Cortex of kidney (tissue), 1 donor: ENCODE measurements around the gene LRRC38.
"Not testable (repeated sequence)": the region's sequence is repeated elsewhere in the genome, so short reads cannot be mapped to it uniquely, and the experiment has no call there.

Source experiments
- DNase-seq: peaks from one replicate; lab custom pipeline; 2025; lab: John Stamatoyannopoulos, UW

The LRRC38 gene, protein sequence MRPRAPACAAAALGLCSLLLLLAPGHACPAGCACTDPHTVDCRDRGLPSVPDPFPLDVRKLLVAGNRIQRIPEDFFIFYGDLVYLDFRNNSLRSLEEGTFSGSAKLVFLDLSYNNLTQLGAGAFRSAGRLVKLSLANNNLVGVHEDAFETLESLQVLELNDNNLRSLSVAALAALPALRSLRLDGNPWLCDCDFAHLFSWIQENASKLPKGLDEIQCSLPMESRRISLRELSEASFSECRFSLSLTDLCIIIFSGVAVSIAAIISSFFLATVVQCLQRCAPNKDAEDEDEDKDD

DNA sequence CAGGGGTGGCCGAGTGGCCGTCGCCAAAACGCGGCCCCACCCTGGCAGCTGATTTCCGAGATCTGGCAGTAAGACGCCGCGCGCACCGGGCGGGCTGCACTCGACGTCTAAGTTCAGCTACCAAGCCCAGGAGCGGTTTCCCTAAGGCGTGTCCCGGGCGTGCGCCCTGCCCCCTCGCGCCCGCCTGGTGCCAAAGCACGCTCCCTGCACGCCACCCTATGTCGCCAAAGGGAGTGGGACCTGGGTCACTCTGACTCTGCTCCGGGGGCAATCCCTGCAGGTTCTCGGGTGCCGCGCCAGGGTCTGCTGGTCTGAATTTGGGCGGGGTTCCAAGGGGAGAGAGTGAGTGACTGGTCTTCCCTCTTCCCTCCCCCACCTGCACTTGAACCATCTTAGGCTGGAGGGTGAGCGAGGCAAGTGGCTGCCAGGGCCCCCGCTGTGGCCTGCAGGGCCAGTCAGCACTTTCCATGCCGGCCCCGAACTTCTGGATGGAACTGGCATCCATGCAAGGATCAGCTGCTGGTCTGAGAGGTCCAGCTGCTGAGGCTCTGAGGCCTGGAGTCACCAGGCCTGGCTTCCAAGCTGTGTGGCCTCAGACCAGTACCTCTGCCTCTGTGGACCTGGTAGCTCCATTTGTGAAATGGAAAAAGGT, at the start of gene LRRC38:
TSS of gene LRRC38 (minus strand) at position 109 of the 652 bp plus-strand sequence. CDS start 410 bp downstream, outside the sequence.
- DNase-seq, result no peak

DNA sequence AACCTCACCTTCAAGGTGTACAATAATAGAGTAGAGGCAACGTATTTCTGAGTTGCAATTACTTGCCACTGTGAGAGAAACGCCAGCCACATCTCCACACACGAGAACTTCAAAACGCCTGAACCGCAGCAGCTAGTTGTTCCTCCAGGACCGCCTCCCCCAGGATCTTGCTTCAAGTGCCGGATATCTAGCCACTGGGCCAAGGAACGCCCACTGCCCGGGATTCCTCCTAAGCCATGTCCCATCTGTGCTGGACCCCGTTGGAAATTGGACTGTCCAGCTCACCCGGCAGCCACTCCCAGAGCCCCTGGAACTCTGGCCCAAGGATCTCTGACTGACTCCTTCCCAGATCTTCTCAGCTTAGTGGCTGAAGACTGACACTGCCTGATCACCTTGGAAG, 49.2 kb upstream of the LRRC38 start:
- DNase-seq, result not testable (repeated sequence)

DNA sequence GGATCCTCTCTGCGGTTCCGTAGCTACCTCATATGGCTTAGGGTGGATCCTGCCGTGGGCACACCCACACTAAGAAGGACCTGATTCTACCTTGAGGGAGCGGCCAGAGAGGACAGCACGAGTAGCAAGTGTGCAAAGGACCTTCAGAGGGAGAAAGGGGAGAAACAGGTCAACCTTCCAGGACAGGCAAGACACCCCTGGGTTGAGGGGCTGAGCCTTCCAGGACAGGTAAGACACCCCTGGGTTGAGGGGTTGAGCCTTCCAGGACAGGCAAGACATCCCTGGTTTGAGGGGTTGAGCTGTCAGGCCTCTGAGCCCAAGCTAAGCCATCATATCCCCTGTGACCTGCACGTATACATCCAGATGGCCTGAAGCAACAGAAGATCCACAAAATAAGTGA, 46.7 kb upstream of the LRRC38 start:
- DNase-seq, result no peak

DNA sequence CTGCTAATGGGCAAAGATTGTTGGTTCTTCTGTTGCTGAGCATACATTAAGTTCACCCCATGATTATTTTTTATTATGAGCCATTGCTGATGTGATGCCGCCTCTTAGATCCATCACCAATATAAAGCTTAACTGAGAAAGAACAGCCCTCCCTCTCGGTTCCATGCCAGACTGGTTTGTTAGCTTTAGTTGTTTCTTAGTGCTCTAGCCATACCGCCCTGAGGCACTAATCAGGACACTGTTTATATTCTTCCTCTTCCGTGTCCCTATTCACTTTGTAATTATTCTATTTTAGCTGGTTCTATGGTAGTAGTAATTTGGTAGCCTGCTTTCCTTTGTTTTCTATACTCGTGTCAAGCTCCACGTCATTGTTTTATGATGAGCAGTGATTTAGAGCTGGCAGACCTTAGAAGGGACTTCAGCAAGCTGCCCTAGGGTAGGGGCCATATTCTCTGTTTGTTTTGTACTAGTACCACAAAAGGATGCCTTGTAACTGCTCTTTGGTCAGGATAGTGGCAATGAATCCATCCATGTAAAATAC, 42.5 kb upstream of the LRRC38 start:
- no peak for DNase-seq

DNA sequence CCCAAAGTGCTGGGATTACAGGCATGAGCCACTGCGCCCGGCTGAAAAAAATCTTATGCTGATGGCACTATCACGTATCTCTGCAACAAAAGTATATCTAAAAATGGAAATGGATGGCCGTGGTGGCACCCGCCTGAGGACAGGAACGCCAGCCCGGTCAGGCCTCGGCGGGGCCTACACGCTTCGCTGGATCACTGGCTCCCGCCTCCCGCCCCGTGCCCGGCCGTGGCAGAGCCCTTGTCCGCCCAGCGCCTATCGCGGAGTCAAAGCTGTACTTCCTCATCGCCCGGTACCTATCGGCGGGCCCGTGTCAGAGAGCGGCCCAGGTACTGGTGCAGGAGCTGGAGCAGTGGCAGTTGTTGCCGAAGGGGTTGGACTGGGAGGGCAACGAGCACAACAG, 41.0 kb upstream of the LRRC38 start:
- no peak for DNase-seq

DNA sequence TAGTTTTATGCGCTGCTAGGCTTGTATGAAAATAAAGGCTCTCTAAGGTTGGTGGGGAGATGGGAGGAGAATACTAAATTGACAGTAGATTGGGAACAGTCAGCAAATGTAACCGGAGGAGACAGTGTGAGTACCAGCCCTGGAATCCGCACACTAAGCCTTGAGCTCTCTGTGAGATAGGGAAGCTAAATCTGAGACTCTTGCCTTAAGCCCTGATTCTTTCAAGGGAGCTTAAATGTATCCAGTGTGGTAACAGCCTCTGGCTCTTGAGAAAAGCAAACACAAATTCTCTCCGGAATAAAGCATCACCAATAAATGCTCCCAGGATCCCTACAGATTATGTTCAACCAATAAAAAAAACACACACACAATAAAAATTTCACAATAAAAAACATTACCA, 36.9 kb upstream of the LRRC38 start:
- no peak for DNase-seq

DNA sequence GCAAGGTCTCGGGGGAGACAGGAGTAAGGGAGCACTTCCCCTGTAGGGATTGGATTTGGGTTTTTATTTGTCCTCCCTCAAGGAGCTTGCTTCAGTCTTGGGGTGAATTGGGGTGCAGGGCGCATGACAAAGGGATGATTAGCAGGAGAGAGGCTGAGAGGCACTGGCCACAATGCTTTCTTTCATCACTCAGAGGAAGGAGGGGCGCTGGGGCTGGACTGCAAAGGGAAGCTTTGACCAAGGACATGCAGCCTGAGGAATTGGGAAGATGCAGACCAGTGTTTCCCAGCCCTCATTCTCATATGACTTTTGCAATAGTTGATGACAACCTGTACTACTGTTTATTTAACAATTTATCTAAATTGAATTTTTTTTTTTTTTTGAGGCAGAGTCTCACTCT, 35.7 kb upstream of the LRRC38 start:
- no peak for DNase-seq

DNA sequence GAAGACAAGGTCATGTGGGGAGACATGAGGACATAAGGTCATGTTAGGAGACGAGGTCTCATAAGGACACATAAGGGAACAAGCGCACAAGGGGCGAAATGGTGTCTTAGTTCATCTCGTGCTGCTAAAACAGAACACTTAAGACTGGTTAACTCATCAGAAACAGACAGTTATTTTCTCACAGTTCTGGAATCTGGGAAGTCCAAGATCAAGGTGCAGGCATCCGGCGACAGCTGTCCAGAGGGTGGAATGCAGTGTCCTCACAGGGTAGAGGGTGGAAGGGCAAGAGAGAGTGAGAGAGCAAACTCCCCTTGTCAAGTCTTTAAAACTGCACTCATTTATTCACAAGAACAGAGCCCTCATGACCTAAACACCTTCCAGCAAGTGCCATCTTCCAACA, 35.2 kb upstream of the LRRC38 start:
- no peak for DNase-seq

DNA sequence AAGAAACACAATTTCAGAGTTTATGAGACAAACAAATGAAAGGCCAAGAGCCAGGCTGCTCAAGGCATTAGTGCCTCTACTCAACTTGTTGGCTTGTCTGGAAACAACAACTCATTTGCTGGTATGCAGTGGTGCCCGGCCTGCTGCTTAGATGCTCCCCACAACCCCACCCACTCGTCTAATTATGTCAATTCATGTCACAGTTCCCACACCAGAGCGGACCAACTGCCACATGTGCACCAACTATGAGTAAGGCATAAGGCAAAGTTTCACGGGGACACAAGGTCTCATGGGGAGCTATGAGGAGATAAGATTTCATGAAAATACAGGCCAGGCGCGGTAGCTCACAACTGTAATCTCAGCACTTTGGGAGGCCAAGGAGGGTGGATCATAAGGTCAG, 34.5 kb upstream of the LRRC38 start:
- DNase-seq, result no peak

DNA sequence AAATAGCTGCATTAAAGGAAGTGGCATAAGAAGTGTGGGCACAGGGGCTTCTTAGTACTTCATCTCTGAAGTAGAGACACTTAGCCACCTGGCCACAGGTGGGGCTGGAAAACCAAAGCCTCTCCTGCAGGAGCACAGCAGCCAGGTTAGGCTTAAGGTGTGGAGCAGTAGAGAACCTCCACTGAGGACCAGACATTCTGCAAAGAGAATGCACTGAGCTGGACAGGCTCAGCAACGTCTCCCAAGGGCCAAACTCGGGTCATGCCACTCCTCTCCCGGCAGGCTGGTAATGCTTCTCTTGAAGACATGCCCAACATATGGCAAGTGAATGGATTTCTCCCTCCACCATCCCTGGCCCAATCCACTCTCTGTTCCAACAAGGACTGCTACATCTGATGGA, 33.0 kb upstream of the LRRC38 start:
- no peak for DNase-seq

DNA sequence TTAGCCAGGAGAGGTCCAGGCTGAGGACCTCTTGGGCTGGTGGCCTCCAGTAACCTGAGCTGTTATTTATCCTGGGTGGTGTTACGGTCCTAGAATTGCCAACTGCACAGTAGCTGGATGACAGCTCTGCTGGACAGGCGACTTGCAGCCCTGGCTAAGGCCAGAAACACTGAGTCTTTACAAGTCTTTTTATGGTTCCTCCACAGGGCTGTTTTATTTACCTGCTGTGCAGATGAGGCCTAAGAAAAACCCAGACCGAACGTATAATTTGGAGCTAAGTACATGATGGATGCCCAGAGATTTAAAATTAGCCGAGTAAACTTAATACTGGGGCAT, 30.4 kb upstream of the LRRC38 start:
- DNase-seq, result no peak

DNA sequence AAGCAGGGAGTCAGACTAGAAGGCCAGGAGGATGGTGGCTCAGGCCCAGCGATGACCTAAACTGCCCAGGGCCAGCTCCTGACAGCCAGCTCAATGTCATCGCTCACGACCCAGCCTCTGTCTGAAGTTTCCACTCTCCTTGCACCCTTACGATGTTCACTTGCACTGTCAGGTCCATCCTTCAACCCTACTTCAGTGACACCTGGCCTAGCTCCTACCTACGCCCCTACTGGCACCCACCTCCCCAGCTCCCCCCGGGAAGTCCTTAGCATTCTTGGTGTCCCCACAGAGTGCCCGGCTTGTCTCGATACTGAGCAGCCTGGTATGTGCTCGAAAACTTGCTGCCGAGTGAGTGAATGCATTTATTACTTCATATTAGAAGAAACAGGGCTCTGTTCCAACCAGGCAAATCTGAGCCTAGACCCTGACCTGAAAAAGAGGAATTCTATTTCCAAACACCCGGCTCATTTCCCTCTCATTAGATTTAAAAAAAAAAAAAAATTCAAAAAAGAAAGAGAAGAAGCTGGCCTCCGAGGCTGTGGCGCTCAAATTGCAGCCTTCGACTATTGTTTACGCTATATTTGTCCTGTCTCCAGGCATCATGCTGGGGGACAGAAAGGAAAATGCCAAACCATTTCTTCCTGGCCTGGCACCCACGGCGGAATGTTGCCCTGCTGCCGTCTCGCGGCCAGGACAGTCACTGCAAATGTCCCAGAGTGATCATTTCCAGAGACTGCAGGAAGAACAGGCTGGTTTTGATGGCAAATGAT, 29.8 kb upstream of the LRRC38 start:
- DNase-seq, result no peak

DNA sequence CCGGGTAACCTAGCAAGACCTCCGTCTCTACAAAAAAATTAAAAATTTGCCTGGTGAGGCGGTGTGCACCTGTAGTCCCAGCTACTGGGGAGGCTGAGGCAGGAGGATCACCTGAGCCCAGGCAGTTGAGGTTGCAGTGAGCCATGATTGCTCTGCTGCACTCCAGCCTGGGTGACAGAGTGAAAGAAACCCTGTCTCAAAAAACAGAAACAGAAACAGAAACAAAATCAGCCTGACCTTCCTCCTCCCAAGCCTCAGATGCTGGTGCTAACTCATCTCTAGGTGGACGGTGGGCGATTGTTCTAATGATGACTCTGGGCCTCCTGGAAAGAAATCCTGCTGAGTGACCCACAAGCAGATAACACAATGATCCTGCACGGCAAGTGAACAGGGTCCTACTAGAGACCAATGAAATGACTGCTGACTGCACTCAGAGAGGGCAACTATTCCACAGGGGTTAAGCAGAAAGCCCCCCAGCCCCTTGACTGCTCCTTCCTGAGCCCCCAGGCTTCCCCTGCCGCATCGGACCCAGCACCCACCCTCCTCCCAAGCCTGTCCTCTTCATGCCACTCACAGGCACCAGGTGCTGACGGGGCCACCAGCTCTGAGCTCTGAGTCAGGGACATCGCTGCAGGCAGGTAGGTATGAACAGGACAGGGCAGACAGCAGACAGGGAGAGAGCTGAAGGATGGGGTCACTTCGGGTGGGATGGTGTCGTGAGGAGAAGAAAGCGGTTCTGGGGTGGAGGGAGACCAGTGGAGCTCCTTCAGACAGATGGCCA, 27.8 kb upstream of the LRRC38 start:
- no peak for DNase-seq

DNA sequence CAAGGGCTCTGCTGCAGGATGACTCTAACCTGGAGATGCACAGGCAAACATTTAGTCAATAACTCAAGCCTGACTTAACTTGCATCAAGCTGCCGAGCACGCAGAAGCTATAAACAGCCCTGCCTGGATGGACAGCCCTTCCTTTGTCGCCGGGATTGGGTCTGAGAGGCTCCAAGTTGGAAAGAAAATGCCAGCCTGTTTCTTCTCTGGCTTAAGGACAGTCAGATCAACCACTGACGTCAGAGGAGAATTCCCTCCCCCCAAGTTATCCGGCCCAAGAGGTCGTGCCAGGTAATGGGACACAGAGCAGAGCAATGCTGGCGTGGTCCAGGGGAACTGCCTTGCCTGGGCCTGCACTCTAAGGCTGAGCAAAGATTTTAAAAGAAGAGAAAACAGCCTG, 27.1 kb upstream of the LRRC38 start:
- DNase-seq, result no peak

DNA sequence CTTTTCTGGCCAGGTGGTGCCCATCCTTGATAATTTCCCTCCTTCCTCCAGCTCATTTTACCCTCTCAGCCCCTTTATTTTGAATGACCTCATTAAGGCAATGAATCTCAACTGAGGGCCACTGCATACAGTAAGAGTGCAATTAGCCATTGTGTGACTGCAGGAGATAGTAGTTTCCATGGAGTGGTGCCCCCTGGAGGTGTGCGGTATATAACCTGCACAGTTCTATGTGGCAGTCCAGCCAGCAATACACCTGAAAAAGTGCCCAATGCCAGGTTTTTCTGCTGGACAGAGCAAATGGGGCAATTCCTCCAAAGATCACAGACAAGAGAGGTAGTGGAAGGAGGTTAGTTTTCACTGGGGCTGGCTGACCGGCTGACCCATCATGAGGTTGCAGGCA, 25.9 kb upstream of the LRRC38 start:
- no peak for DNase-seq

DNA sequence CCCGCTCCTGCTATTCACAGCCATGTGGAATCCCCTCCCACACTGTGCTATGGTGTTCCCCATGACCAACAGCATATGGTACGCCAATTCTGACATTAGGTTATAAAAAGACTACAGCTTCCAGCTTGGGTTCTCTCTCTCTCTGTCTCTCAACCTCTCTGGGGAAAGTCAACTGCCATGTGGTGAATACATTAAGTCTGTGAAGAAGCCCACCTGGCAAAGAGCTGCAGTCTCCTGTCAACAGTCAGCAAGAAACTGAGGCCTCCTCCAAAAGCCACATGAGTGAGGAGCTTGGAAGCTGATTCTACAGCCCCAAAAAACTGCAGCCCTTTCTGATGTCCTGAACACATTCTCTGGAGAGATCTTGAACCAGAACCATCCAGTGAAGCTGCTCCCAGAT, 25.0 kb upstream of the LRRC38 start:
- DNase-seq, result no peak

DNA sequence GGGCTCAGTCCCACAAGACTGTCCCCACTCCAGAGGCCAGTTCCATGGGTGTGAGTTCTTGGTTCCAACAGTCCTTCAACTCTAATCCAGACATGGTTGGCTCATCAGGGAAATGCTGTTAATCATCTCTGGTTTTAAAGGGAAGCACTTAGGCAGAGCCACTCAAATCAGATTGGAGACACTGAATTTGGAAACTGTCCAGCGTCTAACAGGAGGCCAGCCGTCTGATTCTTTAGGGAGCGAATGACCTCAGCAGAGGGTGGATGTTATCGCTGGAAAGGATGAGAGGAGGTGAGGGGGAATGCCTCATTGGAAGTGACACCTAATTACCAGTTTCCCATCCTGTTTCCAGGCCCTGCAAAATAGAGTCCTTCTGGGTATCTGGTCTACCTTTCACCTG, 22.8 kb upstream of the LRRC38 start:
- no peak for DNase-seq

DNA sequence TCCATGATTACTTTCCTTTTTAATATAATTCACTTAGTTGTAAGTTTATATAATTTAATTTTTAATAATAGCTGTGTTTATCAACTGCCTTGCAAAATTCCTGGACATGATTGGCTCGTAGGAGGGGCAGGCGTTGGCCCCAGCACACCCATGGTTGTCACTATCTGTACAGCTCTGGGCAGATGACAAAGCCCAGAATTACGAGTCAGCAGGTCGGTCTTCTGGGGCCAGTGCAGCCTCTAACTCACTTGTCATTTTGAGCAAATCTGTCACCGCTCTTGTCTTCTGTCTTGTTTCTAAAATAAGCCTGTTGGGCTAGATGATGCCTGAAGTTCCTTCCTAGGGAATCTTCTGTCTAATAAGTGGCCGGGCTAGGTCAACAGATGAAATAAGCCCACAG, 21.4 kb upstream of the LRRC38 start:
- no peak for DNase-seq

DNA sequence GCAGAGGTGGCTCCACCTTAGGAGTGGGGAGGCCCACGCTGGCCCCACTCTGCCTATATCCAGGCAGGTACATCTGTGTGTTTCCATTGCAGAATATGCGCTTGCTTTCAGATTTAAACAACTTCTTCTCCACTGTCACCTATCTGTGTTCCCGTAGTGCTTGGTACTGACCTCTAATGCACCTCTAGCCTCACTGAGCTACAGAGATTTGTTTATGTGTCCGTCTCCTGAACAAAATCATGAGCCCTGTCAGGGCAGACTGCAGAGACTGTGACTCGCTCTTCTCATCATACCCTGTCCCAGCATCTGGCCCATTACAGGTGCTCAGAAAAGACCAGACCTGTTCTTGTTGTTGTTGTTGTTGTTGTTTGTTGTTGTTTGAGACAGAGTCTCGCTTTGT, 14.5 kb upstream of the LRRC38 start:
- DNase-seq, result no peak

DNA sequence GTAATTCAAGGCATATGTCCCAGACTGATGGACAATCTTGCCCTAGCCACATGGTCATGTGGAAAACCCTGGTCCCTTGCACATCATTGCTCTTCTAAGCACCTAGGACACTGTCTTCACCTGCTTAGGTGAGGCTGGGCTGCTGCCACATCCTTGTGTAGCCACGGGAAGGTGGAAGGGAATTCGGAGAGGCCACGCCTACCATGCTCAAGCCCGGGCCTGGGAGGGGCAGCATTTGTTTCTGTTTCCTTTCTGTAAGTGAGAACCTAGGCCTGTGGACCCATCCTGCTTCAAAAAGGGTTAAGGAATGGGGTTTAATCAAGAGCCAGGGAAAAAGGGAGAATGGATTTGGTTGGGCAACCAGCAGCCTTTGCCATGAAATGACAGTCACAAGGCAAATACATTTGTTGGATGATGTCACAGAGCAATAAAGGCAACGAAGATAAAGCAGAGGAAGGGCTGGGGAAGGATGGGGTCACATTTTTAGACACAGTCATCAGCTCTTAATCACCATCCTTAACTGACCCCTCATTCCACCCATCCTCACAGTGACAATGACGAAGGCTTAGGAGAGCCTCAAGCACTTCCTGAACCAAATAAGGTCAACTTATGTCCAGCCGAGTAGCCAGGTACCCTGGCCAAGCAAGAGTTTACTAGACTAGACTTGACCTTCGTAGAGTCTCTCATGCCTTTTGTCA, 10.1 kb upstream of the LRRC38 start:
- no peak for DNase-seq

DNA sequence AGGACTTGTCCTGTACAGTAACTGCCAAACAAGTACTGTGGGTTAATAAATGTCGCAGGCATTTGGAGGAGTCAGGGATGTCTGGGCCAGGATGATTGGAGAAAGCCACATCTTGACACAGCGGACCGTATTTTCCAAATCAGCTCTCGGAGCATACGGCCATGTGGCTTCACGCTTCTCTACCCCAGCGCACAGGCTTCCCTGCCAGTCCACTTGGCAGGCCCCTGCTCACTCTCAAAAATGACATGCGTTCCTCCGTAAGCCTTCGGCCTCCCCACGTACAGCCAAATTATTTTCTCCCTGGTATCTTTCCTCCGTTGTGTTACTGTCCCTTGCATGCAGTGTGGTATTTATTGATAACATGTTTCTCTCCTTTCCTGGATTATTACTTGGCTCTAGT, 7.2 kb upstream of the LRRC38 start:
- no peak for DNase-seq
